ENCODE data around the gene PTPN3.

PTPN3 gene

DNA sequence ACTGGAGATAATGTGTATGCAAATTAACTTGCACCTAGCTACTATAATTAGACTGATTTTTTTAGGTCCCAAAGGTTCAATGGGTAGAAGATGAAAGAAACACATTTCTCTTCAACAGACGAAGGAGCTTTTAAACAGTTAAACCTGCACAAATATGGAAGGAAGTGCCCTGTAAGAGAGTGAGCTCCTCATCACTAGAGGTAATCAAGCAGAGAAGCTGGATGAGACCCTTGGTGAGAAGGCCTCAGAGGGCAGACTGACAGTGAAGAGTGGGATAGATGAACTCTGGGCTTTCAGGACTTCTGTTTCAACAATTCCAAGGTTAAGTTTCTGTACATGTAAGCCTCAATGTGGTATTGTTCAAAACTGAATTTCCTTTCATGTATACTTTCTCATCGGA, 23.2 kb downstream of the PTPN3 start:
- DNase-seq: no peak

DNA sequence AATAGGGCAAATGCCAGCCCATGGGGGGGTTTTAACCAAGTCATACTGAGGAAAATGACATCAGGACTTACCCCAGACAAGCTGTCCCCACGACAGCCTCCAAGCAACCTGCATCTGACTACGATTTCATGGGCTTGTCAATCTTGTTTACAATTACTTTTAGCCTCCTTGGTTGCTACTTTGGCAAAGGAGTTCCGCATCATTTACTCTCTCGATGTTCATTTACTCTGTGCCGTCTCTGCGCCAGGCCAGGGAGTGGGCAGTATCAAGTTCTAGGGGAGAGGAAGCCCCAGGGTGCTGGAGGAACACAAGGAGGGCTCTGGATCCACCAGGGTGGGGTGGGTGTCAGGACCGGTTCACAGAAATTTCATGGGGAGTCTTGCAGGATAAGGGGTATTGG, 23.9 kb downstream of the PTPN3 start:
- no peak for DNase-seq

DNA sequence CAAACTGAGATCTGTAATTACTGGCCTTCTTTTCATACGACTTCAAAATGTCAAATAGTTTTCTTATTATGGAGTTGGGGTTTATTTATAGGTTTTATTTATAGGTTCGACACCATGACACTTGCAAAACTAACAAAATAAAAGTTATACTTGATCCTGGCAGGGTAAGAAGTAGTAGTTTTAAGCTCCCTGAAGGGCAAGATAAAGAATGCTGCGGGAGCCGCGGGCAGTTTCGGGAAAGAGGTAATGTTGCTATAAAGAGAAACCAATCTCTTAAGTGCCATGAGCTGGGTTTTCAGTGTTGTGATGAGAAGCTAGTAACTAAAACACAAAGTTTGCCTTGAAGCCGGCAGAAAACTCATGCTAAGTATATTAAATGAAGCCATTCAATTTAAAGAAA, 24.8 kb downstream of the PTPN3 start:
- DNase-seq: no peak

DNA sequence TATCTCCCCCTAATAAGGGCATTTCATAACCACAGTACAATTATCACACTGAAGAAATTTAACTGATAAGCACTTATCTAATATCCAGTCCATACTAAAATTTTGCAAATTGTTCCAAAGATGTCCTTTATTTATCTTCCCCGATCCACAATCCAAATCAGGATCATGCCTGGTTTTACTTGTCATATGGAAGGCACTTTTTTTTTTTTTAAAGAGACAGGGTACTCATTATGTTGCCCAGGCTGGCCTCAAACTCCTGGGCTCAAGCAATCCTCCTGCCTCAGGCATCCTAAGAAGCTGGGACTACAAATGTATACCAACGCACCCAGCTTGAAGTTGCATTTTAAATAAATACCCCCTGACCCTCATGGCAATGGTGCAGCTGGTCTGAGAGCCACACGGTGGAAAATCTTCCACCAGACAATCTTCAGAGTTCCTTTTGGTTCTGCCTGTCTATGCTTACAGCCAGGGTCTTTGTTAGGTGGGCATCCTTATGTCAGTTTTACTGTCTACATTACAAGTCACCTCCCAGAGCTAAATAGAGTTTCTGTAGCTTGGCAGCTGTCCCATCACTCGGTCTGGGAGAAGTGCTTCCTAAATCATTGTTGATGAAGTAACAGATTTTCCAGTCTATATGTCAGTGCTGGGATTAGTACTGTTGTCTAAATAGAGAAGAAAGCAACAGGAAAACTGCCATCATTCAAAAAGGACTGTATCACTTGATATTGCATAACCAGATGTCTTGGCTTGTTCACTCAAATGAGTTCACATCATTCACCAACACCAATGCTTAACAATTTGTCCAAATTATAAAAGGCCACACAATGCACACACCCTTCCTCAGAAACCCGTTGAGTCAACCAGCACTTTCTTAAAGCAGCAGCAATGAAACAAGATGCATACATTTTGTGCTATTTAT, 26.4 kb downstream of the PTPN3 start:
- no peak for DNase-seq

DNA sequence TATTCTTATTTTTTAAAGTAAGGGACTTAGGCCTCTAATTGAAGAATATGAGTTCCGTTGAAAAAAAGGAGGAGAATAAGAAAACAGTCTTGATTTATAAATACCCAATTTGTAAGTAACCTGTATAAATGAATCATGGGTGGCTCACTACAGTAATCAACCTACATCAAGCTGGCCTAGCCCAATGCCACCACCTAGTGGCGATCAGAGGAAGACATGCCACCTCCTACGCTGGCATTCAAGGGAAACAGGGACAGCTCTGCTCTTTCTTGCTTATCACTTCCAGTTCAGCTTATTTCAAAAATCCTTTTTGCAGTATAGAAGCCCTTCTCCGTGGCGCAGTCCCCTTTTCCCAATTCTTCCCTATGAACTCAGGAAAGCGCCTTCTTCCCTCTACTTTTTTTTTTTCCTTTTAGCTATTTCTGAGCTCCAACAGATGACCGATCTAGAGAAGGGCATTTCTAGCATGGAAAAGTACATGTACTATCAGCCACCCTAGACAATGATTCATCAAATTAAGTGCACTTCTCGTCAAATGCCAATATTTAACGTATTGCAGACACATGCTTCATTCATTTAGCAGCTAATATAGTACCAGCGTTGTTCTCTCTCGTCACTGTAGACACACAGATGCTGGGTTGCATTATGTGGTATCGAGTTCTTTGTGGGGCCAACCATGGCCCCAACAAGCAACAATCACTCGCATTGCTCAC, 28.3 kb downstream of the PTPN3 start:
- DNase-seq: peak; percentile 38

DNA sequence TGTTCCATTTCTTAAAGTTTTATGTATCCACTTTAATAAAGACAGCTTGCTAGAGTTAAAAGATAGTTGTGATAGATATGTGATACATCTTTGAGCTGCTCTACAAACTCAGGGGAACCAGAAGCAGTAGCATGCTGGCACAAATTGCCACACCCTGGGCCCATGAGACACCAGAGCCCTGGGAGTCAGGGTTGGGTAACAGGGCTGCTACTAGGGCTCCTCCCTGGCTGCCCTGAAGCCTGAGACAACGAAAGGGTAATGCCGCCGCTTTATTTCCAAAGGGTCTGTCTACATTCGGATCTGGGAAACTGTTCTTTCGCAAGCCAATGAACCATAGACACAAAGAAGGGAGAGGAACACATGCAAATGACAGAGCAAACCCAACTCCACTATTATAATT, 29.2 kb downstream of the PTPN3 start:
- DNase-seq: no peak

DNA sequence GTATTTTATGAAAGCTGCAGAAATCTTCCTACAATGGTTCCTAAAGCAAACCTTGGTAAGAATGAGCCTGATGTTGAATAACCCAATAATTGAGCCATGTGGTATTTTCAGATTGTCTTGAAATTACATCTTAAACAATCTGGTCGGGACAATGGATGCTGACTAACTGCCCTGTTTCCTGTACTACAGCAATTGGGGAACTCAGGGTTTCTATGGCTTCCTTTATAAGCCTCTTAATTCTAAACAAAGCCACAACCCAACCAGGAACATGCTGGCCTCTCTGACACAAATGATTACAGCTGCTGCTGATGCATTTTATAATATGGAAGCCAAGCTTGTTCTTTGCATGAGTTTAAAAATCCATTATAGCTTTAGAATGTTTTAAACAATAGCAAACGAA, 30.2 kb downstream of the PTPN3 start:
- no peak for DNase-seq

DNA sequence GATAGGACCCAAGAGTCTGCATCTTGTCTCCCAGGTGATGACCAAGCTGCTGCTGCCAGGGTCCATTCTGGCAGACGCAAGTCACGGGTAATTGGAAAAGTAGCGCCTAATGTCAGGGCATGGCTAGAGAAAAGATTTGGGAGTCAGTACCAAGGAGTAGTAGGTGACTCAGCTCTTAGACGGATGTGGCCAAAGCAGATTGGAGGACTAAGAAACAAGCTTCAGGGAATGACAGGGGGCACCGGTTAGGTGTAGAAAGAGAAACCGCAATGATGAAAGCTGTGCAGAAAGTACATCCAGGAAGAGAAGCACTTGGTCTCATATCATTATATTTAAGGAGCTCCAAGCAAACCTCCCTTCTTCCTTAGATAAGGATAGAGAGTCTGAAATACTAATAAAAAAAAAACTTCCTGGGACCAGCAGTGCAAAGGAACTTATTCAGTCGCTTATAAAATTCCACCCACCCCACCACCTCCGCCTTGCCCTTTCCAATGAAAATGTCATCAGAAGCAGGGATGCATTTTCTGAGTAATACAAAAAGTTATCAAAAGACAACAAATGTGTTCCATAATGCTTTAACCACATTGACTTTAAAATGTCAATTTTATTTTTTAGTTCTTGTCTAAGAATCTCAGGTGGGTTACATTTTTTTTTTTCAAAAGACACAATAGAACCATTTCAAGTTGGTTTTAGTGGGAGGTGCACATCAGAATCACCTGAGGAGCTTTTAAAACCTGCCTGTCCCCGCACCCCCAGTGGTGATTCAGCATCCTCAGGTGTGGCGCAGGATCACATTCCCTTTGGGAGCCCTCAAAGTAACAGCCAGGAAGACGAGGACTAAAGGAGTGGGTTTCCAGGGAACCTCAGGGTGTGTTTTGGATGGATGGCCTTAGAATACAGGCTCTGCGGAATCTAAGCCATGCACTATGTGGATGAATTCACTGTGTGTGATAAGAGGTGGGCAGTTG, 31.2 kb downstream of the PTPN3 start:
- no peak for DNase-seq

DNA sequence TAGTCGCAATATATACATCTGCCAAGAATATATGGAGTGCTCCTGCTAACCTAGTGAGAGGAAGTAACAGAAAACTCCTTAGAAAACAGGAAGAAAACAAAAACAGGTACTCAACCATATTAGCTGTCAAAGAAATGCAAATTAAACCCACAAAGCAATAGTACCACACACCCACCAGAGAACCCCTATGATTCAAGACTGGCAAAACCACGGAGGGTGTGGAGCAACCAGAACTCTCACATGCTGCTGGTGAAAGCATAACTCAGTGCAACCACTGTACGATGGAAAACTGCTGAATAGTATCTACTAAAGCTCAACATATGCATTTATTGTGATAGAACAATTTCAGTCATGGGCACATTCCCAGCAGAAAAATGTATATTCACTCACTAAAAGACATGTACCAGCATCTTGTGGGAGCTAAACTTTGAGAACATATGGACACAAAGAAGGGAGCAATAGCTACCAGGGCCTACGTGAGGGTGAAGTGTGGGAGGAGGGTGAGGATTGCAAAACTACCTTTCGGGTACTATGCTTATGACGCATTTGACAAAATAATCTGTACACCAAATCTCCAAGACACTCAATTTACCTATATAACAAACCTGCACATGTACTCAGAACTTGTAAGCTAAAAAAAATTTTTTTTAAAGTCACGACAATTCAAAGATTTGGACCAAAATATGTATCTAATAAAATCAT, 34.0 kb downstream of the PTPN3 start:
- no peak for DNase-seq

DNA sequence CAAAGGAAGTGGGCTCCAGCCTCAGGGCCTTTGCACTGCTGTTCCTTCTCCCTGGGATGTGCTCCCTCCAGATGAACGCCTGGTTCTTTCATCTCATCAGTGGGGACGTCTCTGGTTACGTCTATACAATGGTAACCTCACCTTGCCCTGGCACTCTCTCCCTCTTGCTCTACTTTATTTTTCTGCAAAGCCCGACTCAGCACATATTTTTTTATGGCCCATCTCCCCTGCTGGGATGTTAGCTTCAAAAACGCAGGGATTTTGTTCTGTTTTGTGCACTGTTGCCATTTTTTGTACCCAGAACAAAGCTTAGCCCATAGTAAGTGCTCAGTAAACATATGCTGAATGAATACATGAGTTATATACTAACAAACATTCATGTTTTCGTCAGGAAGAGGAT, 37.5 kb downstream of the PTPN3 start:
- DNase-seq: no peak

DNA sequence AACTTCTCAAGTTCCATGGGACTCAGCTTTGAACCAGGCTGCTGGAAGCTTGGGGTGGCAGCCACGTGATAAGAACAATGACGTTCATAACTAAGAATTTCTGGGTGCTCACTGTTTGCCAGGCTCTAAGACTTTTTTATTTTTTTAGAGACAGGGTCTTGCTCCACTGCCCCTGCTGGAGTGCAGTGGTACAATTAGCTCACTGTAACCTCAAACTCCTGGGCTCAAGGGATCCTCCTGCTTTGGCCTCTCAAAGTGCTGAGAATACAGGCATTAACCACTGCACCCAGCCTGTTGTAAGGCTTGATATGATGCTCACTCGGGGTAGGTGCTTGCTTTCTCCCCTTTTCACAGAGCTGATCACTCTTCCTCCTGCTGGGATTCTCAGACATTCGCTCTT, 38.7 kb downstream of the PTPN3 start:
- no peak for DNase-seq

DNA sequence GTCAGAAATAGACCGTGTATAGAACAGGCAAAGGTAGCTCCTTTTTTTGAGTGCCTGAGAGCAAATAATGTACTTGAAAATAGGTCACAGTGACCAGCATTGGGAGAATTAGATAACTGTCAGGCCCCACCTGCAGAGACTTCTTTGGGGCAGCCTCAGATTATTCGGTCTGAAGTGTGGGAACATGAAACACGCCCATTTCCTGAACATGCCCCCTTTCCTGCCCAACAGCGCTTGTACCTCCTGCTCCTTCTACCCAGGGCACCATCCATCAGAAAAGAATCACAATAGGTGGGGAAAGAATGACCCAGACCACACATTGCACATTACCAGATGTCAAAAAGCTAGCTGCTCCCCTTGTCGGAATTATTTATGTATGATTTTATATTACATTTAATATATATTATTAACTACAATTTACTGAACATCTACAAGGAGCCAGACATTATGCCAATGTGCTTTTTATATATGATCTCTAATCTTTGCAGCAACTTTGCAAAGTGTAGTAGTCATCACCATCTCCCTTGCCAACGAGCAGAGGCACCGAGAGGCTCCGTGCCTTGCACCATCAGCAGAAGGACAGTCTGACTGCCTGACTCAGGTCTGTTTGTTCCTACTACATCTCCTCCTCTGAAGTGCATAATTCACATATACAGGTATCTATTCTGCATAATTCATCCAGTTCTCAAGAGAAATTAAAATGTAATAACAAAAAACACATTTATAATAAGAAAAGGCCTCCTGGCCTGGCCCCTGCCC, 39.5 kb downstream of the PTPN3 start:
- no peak for DNase-seq

DNA sequence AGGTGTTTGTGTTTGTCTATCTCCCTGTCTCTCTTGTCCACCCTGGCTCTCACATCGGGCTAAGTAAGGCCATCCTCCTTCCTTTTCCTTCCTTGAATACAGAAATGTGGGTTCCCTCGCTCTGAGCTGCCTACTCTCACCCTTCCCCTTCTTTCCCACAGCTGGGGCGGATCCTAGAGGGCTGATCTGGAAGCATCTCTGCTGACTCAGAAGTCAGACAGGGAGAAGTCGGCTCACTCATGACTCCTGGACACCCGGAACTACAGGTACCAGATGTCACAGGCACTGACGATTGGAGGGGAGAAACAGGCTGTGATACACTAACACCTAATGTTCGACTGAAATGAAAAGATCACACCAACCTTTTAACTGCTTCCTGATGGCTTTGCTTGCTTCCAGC, 41.3 kb downstream of the PTPN3 start:
- DNase-seq: no peak

DNA sequence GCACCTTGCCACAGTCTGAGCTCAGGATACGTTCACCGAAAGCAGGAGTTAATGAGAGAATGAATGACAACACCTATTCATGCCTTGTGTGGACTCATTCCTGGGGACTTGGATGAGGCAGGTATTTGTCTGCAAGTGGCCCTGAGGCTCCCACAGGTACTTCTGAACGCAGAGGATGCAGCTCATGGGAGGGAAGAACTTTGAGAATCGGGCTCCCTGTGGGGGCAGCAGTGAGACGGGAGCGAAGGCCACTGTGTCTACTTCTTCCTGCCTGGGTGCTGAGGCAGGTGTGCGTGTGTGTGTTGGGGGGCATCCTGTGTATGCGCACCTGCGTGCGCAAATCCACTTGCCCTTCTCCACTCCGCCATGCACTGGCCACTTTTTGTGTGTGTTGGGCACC, 42.2 kb downstream of the PTPN3 start:
- no peak for DNase-seq

DNA sequence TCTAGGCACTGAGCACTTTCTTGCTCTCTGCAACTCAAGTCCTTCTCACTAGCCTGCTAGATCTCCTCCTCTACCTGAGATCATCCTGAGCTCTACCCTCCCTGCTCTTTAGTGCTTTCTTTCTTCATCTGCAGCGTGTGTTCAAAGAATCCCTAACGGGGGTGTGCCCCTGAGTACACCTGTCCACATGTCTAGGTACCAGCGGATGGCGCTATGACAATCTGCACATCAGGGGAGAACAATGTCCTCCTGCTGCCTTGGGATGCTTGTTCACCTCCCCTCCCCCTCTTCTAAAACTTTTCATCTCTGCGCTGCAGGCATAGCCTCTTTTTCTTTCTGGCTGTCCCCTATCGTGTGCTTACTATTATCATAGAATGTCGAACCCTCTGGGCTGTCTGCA, 42.7 kb downstream of the PTPN3 start:
- DNase-seq: no peak

DNA sequence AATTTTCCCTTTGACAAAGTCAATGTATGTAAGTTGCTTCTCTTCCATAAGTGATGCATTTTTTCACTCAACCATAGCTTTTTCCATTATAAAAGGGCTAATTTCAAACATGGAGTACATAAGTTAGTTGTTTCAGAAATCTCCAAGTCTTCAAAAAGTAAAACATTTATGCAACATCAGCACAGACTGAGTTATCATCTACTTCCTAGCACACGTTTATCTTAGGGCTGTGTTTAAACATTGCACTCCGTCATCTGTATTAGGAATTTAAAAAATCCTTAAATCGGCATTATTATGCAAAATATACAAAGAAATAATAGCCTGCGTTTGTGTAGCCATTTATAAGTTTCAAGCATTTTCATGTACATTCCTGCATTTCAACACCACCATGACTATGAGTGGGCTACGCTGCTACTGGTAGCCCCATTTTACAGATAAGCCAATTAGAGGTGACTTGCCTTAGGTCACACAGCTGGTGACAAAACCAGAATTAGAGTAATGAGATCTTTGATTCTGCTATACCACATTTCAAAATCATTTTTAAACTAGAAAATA, 43.4 kb downstream of the PTPN3 start:
- DNase-seq: no peak

DNA sequence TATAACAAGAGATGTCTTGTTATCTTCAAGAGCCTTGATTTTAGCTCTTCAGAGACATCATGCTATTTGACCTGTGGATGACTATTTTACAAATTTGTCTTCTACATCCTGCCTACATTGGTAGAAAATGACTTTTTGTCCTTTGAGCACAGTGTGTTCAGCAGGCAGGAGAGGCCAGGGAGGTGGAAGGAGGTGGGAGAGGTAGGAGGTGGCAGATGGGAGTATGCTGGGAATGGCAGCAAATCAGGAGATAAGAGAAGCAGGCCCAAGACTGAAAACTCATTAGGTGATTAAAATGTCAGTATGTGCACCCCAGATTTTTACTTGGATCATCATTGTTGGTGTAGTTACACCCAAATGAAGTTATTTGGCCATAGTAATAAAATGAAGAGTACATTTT, 44.1 kb downstream of the PTPN3 start:
- no peak for DNase-seq

DNA sequence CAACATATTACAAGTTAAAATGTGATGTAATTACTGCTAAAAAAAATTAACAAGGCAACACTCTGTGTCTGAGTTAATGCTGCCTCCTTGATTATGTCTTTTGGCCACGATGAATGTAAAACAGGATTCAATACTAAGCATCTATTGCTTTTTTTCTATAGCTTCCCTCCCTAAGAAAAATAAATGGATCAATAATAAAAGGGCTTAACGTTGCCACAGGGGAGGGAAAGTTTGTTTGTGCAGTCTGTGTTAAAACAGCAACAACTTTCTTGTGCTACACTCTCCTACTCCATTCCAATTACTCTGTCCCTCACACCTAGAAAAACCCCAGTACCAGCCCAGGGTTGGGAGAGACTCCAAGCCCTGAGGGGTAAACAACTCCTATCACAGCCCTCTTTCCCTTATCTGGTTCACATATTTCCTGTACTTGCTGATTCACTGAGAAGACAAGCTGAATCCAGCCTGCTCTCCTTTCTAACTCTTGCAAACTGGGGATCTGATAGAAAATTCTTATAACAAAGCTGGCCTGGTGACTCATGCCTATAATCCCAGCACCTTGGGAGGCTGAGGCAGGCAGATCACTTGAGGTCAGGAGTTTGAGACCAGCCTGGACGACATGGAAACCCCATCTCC, 44.8 kb downstream of the PTPN3 start:
- no peak for DNase-seq

DNA sequence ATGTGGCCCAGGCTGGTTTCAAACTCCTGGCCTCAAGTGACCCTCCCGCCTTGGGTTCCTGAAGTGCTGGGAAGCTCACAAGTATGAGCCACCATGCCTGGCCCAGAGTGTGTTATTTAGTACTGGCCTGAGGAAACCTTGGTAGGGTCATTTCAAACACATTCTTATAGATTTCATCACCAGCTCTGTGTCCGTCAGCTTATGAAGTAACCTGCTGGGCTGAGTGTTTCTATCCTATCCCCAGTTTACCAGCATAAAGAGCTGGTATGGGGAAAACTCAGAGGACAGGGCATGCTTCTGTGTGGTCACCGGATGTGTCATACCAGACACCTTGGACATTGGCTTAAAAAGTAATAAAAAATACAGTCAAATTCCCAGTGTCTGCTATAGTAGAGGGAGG, 45.3 kb downstream of the PTPN3 start:
- no peak for DNase-seq

DNA sequence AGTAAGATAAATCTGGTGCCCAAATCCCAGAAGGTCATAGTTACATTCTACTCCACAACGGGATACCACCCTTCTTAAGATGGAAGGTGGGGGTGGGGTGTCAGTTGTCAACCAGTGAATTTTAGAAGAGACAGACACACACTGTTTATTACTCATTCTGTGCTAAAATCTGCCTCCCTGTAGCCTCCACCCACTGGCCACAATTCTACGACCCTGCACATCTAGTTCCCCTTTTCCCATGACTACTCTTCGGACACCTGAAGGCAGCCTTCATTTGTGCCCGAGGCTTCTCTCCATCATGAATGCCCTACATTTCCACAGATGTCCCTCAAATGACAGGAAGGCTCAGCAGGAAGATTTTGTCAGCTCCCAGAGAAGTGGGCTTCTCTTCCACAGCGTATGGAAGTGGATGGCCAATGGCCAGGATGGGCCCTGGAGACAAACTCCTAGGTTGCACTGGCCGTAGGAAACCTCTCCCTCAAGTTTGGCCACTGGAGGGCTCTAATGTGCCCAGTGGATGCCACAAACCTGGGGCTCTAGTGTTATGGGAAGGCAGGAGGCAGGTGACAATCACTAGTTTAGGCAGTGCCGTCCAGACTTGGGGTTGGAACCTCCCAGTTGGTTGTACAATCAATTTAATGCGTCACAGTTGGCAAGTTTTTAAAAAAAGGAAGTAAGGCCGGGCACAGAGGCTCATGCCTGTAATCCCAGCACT, 46.6 kb downstream of the PTPN3 start:
- DNase-seq: no peak

Measured in activated gamma-delta T cell treated with Interleukin-2 at 50 U/mL for 16 hours (primary cell).